Stimulated activated CD8-positive, alpha-beta memory T cell treated with anti-CD3 and anti-CD28 coated beads, Interleukin-2, amount 100 ng/mL, for 1 hour (primary cell): ENCODE results near the gene FAM43A.
A peak's percentile ranks its signal among the peaks of the same experiment; 100 is the strongest.

Experiments used
- DNase-seq, 2 donors: peaks; one replicate each; pipeline ENCODE4 v3.0.0-alpha.2; 2020; ENCODE audit warnings: low read depth in 2 of 2

Gene FAM43A

DNA sequence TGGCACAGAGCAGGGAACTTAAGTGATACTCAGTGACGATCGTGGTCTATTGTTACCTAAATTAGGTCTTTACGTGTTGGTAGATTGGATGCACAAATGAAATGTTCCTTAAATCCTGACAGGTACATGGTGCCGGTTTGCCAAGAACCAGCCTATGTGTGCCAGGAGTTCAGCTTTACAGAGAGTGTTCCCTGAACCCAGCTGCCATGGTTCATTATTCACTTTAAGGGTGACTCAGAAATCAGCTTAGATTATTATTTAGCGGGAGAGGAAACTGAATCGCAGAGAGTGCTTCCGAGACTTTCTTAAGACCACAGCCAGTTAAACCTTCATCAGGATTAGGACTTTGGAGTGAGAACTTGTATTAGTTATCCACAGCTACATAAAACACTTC lies 21.5 kb downstream of the FAM43A start:
- DNase-seq: no peak

DNA sequence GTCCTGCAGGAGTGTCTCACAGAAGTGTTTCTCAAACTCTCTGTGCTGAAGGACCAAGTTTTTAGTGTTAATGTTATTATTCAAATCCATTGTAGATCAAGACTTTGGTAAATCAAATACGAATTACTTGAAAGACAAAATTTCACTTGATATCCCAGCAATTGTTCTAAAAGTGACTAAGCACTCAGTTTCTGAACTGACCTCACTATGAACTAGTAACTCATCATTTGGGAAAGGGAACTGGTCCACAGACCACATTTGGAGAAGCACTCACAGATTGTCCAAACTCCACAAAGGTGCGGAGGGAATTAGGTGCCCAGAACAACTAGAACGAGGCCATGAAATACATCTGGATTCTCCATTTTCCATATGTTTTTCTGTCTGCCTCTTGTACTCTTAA lies 25.6 kb downstream of the FAM43A start:
- no peak for DNase-seq

DNA sequence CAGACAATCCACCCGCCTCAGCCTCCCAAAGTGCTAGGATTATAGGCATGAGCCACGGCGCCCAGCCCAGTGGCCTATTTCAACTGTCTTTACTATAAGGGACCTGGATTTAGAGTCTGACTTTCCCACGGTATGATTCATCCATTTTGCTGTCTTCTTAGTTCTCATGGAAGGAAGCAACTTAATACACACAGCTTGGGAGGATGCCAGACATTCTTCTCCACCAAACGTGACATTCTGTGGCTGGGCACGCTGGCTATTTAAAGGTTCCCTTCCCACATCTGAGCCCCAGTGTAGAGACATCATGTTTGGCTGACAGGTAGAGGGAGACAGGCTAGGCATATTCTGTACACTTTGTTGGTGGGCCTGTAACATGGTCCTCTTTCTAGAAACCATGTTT lies 26.2 kb downstream of the FAM43A start:
- DNase-seq: no peak

DNA sequence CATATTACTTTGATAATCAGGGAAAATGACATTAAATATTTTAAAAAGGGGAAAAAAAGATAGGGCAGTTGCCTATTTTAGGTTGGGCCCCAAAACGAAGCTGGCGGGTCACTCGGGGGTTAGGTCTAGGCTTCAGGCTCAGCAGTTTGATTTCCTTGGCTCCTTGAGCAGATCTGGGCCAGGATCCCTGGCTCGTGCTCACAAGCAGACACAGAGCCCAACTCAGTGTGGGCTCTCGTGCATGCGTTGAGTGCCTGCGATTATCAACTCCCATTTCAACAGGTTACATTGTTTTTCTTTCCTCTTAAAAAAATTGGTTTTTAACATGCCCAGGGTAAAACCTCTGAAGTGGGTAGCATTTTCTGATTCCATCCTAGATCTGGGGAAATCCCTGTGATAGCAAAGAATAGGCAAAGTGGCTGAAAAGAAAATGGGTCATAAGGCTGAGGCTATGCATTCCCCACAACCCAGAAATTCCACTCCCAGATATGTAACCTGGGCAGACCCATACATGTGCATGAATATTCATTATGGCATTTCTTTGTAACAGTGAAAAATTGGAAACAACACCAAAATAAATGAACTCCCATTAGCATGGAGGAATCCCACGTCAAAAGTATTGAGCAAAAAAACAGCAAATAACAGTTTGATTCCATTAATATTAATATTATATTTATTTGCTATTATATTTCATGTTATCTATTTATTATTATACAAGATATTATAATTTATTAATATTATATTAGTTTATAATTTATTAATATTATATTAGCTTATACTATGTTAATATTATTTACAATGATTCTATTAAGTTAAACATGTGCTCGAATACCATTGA lies 27.8 kb downstream of the FAM43A start:
- DNase-seq: no peak

DNA sequence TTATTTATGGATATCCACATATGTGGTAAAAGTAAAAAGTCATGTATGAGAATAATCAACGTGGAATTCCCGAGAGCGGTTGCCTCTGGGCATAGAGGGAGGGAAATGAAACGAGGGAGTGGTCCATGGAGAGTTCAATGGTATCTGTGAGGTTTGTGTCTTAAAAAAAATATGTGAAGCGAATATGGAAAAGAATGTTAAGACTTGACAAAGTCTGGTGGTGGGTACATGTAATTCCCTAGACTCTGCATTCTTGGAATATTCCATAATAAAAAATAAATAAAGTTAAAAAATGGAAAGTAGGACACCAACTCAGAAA lies 28.4 kb downstream of the FAM43A start:
- no peak for DNase-seq

DNA sequence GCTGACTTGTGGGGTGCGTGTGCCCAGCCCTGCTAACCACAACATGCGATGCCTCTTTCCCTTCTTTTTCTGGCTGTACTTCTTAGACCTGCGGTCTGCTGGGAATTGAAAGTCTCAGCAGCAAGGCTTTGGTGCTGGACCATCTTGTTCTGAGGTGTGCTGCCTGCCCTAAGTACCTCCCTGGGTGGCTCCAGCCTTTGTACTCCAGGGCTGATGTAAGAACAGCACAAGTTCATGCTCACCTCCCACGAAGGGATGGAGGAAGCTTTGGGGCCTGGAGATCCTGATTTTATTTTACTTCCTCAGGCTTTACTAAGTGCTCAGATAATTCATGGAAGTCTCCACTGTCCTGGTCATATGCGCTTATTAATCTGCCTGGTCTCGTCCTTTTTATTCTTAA lies 28.9 kb downstream of the FAM43A start:
- no peak for DNase-seq

DNA sequence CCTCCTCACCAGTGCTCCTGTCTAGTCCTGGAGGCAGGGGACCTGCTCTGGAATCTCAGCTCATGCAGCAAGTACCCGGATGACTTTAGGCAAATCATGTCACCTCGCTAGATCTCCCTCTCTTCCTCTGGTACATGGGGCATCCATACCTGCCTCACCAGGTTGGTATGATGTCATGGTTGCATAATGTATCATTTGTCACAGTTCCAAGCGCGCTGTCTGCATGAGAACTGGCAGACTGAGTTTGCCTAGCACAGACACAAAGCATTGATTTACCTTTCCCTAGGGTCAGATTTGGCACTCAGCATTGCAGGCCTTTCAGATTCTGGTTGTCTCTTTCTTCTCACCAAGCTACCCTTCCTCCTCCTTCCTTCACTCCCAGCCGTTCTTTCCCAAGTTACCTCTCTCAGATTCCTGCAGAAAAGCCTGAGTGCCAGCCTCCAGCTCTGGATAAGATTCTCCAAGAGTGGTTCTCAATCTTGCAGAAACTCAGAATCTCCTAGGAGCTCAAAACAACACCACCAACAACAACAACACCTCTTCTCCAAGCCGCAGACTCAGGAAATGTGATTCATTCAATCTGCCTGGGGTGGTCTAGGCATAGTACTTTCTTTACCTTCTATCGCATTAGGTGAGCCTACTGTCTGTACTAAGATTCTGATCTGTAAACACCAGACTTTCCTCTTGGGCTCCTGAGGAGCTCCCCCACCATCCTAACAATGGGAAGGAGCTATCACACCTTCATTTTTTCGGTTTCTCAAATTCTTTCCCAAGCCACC lies 29.5 kb downstream of the FAM43A start:
- DNase-seq: peak in 1 of 2 donors; percentile 18

DNA sequence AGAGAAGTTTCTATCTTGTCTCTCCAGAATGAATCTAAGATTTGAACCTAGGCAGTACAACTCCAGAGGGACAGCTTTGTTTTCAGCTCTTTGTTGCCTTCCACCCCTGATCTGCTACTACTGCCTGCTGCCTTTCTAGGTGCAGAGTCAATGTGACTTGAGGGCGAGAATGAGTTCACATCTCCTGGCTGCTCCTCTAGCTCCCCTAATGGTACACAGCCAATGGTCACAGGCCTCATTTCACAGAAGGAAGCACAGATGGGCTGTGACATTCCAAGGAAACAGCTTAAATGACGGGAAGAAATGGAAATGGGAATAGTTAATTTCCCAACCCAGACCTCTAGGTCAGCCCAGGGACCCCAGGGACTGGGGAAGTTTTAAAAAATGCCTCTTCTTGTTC lies 32.4 kb downstream of the FAM43A start:
- no peak for DNase-seq

DNA sequence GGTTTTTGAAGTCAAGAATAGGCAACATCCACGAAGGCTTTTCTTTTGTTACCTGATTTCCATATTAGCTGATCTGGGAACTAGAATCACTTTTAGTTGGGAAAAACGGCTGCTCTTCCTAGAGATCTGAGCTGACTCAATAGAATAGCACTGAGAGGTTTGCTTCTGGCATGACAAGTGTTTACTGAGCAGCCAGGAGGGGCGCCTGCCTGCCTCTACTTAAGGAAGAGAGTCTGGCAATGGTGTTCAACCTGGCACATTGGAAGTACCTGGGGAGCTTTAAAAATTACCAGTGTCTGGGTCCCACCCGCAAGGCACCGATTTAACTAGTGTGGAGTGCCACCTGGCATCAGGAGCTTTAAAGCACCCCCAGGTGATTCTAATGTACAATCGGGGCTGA lies 34.4 kb downstream of the FAM43A start:
- DNase-seq: no peak

DNA sequence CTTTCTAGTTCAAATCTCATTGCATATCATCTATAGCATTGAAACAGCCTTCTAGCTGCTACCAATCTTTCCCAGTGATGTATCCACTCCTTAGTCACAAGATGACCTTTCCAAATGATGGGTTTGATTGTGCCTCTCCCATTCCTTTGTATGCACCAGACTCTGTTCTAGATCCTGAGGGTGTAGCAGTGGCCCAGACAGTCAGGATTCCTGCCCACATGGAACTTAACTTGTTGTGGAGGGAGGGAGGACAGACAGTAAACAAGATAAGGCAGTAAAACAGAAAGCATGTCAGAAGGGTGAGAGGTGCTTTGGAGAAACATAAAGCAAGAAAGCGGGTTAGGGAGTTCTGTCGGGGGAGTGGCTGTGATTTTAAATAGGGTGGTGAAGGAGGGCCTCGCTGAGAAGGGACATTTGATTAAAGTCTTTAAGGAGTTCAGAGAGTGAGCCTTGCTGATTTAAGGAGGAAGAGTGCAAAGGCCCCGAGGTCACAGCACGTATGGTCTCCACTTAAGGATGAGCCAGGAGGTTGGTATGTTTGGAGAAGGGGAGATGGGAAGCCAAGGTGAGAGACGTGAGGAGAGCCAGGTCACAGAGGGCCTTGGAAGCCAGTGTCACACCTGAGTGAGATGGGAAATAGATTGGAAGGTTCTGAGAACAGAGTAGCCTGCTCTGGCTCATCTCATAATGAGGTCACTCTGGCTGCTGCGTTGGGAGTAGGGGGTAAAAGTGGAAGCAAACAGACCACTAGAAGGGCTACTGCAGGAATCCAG lies 38.3 kb downstream of the FAM43A start:
- no peak for DNase-seq

DNA sequence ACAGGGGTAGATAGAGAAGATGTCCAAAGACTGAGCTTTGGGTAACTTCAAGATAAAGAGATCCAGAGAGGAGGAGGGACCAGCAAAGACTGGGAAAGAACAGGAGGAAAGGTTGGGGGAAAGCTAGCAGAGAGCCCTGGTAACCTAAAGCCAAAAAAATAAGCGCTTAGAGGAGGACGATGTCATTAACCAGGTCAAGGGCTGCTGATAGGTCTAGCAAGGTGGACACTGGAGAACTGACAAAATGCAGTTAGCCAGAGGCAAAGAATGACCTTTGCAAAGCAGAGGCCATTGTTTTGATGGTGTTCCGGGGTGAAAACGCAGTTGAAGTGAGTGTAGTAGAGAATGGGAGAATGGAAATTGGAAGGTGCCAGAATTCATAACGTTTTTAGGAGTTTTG lies 39.7 kb downstream of the FAM43A start:
- DNase-seq: no peak

DNA sequence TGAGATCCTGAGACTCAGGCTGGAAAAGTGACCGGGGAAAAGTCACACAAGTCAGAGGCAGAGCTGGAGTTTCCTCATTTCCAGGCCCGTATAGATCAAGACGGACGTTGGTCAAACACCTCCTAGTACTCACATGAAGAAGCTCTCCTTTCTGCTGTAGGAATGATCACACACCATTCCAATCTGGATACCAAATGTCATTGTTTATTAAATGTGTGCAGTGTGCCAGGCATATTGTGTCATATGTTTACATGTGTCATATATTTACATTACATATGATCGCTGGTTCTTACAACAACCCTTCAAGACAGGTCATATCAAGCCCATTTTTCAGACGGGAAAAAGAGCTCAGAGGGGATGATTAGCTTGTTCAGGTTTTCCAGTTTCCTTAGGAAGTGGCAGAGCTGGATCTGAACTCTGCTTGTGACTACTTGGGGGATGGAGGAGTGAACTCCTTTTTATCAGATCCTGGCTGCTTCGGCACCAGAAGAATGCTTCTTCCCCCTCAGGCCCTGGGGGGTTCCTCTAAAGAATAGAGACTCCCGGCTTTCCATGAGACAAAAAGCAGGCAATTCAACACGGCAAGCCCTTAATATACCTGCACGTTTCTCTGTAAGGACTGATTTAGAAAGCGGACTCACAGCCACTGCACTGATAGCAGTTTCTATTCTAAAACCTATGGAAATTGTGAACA lies 41.9 kb downstream of the FAM43A start:
- no peak for DNase-seq

DNA sequence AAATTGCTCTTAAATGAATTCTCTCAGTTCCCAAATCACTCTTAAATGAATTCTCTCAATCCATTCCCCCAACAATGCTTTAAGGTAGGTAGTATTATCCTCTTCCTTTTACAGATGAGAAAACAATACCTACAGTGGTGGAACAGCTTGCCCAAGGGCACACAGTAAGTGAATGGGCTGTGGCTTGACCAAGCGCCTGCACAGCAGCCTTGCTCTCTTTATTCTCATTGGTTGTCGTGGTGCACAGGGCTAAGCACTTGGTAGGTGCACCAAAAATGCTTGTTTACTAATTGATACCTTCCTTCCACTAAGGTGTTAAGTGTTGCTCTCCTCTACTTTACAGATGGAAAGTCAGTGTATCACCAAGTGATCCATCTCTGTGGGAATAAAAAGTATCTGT lies 43.3 kb downstream of the FAM43A start:
- no peak for DNase-seq

DNA sequence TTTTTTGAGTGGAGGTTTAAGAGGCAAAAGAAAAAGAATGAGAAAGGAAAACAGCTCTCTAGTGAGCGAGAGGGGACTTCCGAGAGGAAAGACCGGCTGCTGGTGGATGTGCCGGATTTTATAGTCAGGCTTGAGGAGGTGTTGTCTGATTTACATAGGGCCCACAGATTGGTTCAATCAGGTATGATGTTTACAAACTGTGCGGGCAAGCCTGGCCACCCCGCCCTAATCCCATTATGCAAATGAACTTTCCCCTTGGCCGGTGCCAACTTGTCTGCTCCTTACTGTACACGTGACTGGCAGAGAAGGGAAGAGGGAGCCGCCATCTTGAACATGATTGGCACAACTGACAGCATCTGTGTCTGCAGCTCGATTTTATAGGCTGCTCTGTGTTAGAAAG lies 44.7 kb downstream of the FAM43A start:
- DNase-seq: no peak

DNA sequence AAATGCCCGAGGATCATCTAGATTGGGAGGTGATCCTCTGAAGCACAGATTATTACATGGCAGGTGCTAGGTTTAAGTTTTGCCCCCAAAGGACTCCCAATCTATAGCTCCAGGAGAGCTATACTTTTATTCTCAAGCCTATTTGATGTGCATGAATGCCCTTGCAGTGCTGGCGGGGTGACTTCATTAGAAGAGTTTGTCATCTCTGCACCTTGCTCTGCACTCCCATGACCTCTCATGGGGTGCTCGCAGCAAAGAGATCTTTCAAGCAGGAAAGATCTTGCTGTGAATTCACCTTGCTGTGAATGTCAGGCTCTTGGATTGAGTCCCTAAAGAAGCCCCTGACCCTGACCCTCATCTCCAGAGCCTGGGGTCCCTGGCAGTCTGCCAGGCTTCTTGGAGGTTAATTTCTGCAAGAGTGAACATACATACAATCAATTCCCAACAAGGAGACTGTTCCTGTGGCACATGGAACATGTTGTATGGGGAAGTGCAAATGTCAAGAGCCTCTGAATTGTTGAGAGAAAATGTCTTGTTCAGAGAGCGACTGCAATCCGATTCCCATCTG lies 45.9 kb downstream of the FAM43A start:
- no peak for DNase-seq

DNA sequence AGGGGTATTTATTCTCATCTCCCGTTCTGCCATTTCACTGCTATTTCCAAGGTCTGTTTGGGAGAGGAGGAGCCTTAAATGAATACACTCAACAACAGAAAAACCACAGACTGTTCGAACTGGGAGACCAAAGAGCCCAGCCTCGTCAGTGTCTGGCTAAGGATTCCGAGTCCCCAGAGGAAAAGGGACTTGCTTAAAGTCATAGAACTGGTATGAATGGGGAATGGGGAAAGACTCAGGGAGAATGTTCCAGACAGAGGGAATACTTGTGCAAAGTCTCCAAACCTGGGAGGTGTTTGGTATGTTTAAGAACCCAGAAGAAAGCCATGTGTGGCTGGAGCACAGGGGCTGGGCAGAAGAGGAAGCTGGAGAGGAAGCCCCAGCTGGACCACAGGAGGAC lies 46.9 kb downstream of the FAM43A start:
- DNase-seq: no peak

DNA sequence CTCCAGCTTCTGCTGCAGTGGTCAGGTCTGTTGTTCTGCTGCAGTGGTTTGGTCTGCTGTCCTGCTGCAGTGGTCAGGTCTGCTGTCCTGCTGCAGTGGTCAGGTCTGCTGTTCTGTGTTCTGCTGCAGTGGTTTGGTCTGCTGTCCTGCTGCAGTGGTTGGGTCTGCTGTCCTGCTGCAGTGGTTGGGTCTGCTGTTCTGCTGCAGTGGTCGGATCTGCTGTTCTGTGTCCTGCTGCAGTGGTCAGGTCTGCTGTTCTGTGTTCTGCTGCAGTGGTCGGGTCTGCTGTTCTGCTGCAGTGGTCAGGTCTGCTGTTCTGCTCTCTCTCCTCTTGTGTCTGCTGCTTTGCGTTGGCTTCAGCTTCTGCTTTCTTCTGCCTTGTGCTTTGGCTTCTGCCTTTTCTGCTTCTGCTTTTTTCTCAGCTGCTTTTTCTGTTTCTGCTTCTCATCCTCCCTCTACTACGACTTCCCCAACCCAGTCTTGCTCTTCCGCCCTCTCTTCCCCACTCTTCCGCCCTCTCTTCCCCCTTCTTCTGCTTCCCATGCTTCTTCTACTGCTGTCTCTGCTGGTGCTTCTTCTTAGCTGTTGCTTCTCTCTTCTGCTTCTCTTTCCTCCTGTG lies 50.7 kb downstream of the FAM43A start:
- no peak for DNase-seq

DNA sequence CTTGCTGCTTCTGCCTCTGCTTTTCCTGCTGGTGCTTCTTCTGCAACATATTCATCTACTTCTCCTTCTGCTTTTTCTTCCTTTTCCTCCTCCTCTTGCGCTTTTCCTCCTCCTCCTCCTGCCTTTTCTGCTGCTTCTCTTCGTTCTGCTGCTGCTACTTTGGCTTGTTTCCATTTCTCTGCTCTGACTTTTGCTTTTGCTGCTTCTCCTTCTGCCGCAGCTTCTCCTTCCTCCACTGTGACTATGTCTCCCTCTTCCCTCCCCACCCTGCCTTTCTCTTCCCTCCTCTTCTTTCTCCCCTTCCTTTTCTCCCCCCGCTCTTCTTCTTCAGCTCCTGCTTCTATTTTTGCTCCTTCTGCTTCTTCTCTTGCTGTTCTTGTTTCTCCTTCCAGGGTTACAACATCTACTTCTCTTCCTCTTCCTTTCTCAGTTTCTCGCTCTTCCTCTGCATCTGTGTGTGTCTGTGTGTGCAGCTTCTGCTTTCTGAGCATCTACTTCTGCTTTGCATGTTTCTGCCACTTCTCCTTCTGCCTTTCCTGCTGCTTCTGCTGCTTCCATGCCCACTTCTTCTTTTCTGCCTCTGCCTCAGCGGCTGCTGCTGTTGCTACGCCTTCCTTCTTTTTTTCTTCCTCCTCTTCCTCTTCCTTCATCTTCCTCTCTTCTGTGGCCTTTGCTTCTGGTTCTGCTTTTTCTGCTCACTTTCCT lies 51.4 kb downstream of the FAM43A start:
- no peak for DNase-seq
